ENCODE data around the gene MYADM.

MYADM gene

DNA sequence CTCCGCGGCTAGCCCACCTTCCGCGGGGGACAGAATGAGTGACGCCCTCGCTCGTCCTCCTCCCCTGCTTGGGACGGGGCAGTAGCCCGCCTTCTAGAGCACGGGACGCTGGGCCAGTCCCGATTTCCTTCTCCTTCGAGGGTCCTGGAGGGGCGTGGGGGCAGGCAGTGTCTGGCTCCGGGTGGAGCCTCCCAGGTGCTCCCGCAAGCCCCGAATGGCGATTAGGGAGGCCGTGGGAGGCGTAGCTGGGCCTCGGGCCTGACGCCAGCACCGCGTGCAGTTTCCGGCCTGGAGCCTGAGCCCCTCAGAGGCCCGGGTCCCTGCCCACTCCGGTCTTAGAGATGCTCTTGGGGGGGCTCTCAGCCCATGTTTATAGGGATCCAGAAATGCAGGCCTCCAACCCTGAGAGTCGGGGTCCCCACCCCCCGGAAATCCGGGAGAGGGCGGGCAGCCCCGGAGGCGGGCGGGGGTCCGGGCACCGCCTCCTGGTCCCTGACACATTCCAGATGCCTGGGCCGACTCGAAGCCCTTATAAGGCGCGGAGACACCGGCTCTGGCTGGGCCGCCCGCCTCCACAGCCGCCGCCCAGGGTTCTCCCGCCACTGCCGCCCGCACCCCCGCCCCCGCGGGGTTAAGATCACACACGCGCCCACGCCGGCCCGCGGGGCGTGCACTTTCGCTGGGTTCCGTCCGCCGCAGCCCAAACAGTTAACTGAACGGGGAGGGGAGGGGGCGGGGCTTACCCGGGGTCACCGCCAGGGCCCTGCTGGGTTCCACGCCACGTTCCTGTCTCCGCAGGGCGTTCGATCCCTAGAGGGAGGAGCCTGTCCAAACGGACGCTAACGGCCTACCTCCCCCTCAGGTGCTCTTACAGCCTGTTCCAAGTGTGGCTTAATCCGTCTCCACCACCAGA, 1.5 kb downstream of the MYADM start:
- DNase-seq = peak; percentile 94

DNA sequence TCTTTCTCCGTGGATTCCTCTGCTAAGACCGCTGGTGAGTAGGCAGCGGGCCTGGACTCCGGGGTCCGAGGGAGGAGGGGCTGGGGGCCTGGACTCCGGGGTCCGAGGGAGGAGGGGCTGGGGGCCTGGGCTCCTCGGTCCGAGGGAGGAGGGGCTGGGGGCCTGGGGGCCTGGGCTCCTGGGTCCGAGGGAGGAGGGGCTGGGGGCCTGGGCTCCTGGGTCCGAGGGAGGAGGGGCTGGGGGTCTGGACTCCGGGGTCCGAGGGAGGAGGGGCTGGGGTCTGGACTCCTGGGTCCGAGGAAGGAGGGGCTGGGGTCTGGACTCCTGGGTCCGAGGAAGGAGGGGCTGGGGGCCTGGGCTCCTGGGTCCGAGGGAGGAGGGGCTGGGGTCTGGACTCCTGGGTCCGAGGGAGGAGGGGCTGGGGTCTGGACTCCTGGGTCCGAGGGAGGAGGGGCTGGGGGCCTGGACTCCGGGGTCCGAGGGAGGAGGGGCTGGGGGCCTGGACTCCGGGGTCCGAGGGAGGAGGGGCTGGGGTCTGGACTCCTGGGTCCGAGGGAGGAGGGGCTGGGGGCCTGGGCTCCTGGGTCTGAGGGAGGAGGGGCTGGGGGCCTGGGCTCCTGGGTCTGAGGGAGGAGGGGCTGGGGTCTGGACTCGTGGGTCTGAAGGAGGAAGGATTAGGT, 2.3 kb downstream of the MYADM start:
- peak; percentile 50 for DNase-seq

DNA sequence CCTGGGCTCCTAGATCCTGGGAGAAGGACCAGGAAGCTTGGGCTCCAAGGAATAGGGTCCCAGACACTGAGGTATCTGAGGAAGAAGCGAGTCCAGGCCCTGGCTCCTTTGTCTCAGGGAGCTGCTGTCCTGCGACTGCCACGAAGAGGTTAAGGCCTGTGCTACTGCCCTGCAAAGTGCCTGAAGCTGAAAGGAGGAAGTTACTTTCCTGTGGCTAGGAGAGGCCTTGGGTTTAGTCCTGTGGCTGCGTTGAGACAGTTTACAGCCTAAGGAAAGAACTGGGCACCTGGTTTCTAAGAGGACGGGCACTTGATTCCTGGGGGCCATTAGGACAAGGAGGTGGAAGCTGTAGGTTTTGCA, 2.8 kb downstream of the MYADM start:
- DNase-seq = no peak

DNA sequence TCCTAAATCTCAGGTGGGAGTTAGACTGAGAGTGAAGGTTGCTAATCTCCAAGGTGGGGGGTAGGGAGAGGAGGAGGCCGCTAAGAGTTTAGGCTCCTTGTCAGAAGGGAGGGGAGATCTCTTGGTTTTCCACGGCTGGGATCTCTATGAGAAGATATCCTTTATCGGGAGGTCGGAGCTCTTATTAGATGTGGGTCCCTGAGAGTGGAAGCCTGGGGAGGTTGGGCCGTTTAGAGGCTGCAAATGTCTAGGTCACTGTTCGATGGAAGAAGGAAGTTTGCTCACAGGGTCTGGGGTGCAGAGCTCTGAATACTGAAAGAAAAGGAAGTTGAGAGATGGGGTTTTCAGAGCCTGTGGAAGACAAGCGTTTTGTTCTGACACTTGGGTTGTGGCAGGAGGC, 3.8 kb downstream of the MYADM start:
- DNase-seq = no peak

DNA sequence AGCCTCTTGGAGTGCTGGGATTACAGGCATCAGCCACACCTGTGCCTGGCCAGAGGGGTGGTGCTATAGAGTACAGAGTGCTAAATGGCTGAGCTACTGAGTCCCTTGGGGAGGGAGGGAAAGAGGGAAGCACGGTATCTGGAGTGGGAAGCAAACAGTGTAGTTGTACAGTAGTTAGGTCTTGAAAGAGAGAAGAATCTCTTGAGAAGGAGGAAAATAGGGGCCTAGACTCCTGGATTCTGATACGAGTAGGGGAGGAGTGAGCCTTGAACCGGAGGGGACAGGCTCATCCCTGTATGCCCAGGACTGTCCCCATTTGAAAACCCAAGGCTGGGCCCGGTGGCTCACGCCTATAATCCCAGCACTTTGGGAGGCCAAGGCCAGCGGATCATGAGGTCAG, 5.1 kb downstream of the MYADM start:
- no peak for DNase-seq

DNA sequence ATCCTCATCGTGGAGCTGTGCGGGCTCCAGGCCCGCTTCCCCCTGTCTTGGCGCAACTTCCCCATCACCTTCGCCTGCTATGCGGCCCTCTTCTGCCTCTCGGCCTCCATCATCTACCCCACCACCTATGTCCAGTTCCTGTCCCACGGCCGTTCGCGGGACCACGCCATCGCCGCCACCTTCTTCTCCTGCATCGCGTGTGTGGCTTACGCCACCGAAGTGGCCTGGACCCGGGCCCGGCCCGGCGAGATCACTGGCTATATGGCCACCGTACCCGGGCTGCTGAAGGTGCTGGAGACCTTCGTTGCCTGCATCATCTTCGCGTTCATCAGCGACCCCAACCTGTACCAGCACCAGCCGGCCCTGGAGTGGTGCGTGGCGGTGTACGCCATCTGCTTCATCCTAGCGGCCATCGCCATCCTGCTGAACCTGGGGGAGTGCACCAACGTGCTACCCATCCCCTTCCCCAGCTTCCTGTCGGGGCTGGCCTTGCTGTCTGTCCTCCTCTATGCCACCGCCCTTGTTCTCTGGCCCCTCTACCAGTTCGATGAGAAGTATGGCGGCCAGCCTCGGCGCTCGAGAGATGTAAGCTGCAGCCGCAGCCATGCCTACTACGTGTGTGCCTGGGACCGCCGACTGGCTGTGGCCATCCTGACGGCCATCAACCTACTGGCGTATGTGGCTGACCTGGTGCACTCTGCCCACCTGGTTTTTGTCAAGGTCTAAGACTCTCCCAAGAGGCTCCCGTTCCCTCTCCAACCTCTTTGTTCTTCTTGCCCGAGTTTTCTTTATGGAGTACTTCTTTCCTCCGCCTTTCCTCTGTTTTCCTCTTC, 6.3 kb downstream of the MYADM start:
- no peak for DNase-seq

DNA sequence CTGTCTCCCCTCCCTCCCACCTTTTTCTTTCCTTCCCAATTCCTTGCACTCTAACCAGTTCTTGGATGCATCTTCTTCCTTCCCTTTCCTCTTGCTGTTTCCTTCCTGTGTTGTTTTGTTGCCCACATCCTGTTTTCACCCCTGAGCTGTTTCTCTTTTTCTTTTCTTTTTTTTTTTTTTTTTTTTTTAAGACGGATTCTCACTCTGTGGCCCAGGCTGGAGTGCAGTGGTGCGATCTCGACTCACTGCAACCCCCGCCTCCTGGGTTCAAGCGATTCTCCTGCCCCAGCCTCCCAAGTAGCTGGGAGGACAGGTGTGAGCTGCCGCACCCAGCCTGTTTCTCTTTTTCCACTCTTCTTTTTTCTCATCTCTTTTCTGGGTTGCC, 6.9 kb downstream of the MYADM start:
- no peak for DNase-seq

DNA sequence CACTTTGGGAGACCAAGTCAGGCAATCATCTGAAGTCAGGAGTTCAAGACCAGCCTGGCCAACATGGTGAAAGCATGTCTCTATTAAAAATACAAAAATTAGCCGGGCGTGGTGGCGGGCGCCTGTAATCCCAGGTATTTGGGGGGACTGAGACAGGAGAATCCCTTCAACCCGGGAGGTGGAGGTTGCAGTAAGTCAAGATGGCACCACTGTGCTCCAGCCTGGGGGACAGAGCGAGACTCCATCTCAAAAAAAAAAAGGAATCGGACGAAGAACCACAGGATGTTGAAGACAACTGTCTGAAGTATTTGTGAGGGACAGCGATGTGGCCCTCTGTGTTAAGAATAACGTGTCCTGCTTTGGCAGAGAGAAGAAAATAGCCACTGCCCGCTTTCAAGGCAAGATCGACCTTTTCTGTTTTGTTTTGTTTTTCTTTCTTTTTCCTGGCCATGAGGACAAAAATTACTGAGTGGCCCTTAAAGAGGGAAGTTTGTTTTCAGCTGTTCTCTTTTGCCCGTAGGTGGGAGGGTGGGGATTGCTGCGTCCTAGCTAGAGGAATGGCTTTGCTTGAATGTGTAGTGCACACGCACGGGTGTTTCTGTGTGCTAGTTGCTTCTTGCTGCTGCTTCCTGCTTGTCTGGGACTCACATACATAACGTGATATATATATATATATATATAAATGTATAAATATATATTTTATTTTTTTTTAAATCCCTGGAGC, 8.1 kb downstream of the MYADM start:
- DNase-seq = no peak

DNA sequence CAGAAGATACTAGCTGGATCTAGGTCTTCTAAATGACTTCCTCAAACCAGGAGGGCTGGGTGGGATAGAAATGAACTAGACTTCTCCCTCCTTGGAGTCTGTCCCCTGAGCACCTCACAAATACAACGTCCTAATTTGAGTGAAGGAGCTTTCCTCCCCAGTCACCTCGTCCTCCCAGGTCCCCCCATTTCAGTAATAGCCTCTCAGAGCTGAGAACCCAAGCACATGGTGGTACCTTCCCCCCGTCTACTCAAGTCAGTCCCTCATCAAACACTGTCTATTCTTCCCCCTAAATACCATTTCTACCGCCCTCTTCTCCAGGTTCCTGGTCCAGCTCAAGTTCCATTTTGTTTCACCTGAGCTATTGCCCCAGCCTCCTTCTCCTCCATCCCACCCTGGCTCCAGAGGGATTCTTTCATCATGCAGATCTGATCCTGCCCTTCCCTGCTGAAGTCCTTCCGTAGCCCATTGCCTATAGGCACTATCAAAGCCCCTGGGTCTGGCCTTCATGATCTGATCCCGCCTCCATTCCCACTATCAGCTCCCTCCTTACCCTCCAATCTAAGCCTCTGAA, 9.1 kb downstream of the MYADM start:
- DNase-seq = no peak

DNA sequence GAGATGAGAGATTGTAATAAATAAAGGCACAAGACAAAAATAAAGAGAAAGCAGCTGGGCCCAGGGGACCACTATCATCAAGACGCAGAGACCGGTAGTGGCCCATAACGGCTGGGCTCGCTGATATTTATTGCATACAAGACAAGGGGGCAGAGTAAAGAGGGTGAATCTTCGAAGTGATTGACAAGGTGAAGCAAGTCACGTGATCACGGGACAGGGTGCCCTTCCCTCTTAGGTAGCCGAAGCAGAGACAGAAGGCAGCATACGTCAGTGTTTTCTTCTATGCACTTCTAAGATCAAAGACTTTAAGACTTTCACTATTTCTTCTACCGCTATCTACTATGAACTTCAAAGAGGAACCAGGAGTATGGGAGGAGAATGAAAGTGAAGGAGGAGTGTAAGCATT, 9.7 kb downstream of the MYADM start:
- no peak for DNase-seq

DNA sequence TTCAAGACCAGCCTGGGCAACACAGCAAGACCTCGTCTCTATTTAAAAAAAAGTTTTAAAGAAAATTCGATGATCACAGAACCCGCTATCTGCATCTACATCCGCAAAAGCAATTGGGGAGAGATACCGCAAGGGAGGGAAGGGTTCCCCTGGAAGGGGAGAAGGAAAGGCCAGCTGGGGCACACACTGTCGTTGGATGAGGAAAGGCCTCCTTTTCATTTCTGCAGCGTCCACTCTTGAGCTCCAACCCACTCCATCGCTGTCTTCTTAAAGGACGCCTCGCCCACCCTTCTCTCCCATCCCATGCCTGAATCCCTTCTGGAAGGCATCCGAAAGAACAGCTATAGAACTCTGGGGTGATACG, 11.1 kb downstream of the MYADM start:
- no peak for DNase-seq

DNA sequence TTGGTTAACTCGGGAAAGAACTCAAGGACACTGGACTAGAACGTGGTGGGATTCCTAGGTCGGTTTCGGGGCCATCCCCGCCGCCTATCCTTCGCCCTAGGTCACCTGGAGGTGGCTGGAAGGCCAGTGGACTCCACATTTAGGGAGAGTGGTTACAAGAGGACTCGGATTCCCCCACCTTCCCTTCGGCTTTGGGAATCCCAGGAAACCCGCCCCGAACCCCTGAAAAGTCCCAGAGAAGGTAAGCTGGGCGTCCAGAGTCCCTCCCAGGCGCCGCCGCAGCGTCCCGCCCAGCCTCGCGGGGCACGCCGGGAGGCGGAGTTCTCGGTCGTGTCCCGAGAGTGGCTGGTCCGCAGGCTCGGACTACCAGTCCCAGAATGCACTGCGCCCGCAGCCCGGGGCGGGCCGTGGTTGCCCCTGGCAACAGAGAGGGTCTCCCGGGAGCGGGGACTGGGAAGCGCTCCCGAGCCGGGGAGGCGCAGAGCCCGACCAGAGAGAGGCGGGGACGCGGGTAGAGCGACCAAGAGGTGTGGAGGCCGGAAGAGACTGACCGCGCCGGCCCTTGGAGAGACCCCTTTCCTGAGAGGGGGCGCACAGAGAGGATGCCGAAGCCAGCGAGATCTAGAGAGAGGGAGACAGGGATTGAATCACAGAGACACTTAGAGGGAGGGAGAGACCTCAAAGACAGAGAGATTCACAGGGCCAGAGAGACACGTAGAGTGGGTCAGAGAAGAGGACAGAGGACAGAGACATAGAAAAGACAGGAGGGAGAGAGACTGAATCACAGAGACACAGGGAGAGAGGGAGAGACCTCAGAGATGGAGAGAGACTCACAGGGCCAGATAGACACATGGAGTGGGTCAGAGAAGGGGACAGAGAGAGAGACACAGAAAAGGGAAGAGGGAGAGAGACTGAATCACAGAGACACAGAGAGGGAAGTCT, 11.7 kb downstream of the MYADM start:
- peak; percentile 97 for DNase-seq

DNA sequence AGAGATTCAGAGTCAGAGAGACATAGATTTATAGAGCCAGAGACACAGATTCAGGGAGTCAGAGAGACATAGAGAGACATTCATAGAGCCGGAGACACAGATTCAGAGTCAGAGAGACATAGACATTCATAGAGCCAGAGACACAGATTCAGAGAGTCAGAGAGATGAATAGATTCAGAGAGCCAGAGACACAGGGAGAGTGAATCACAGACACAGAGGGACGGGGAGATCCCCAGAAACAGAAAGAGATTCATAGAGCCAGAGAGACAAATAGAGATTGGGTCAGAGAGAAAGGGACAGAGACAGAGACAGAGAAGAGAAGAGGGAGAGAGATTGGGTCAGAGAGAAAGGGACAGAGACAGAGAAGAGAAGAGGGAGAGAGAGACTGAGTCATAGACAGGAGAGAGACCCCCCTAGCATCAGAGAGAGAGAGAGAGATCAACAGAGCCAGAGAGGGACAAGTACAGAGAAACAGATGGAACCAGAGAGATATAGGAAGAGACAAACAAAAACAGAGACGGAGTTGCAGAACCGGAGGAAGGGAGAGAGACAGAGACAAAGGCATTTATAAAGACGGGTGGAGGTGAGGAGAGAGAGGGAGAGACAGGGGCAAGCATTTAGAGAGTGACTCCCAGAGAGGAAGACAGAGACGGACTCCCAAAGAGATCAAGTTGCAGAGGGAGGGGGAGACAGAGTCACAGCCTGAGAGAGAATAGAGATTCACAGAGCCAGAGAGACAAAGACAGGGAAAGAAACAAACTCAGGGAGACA, 13.2 kb downstream of the MYADM start:
- DNase-seq = no peak

DNA sequence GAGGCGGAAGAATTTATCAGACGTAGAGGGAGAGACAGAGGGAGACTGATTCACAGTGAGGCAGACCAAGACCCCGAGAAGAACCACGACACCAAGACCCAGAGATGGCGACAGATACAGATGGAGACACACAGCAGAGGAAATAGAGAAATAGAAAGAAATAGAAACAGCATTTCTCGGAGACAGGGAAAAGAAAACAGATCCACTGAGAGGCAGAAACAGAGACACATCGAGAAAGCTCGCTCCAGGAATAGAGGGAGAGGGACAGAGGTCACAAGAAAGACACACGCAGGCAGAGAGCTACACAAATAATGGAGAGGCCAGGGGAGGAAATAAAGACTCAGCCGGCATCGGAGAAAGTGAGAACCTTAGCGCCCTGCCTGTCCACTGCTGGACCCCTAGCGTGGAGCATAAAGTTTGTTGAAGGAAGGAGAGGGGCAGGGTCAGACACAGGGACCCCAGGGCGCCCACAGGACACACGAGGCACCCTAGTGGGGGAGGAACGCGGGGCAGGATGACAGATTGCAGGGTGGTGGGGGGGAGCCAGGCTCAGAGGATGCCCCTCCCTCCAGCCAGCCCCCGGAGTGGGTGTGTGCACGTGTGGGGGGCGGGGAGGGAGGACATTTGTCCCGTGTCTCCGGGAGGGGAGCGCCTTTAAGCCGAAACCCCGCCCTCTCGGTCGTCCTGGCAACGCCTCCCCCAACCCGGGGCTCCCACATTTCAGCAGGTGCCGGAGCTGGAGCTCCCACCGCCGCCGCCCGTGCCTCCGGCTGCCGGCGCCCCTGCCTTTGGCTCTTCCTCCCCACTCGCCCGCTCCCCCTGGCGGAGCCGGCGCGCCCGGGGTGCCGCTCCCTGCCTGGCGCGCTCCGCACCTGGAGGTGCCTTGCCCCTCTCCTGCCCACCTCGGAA, 14.1 kb downstream of the MYADM start, which contains the start of gene PRKCG:
Gene PRKCG (plus strand): TSS at position 716 of the 909 bp plus-strand sequence. CDS start 298 bp downstream, outside the sequence.
- peak; percentile 65 for DNase-seq

DNA sequence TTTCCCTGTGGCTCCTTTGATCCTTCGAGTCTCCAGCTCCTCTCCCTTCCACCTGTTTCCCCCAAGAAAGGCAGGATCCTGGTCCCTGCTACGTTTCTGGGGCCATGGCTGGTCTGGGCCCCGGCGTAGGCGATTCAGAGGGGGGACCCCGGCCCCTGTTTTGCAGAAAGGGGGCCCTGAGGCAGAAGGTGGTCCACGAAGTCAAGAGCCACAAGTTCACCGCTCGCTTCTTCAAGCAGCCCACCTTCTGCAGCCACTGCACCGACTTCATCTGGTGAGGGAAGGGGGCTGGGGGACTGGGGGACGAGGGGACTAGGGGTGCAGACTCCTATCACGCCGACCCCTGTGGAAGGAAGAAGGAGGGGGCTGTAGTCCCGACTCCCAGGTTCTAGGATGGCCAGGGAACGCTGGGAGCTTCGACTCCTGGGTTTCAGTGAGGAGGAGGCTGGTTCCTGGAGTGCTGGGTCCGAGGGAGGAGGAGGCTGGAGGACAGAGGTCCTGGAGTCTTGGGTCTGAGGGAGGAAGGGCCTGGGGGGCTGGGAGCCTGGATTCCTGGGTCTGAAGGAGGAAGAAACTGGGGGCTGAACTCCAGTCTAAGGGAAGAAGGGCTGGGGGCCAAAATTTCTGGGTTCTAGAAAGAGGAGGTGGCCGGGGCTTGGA, 14.8 kb downstream of the MYADM start:
- no peak for DNase-seq

DNA sequence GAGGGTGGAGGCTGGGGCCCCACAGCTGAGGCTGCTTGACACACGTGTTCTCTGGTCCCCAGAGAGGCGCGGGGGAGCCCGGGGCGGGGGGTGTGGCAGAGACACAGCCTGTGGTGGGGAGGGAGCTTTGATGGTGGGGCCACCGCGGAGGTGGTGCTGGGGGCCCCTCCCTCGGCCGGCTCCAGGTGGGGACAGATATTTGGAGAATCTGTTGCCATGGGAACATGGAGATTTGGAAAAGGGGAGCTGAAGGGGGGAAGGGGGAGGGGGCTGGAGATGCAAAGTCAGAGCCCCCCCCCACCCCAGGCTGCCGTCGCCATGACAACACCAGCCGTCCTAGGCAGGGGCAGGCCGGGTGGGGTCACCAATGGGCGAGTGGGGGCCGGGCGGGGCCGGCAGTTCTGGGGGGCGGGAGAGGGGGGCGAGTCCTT, 15.6 kb downstream of the MYADM start:
- no peak for DNase-seq

DNA sequence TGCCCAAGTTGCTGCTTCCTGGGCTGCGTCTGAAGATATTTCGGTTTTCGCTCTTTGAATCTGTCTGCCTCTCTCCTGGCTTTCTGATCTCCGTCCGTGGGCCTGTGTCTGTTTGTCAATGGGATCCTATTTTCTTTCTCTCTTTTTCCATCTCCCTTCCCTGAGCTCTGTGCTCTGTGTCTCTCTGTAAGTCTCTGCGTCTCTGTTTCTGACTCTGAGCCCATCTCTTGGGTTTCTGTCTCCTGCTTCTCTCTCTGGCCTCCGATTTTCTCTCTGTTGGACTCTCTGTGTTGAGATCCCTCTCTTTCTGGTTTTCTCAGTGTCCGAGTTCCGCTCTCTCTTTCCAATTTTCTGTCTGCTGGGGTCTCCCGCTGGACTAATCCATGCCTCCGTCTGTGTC, 16.1 kb downstream of the MYADM start:
- no peak for DNase-seq

DNA sequence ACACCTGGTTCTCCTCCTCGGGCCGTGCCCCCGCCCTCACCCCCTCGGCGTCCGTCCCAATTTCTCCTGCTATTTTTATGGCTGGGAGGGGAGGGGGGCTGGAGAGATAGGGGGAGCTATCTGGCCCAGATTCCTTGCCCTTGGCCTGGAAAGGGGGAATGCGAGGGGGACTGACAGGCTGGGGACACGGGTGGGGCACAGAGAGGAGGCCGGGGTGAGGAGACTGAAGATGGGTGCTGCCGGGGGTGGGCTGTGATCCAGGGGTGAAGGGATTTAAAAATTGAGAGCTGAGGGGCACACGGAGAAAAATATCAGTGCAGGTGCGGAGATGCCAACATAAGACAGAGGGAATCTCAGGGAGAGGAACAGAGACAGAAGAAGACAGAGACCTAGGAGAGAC, 16.6 kb downstream of the MYADM start:
- no peak for DNase-seq

DNA sequence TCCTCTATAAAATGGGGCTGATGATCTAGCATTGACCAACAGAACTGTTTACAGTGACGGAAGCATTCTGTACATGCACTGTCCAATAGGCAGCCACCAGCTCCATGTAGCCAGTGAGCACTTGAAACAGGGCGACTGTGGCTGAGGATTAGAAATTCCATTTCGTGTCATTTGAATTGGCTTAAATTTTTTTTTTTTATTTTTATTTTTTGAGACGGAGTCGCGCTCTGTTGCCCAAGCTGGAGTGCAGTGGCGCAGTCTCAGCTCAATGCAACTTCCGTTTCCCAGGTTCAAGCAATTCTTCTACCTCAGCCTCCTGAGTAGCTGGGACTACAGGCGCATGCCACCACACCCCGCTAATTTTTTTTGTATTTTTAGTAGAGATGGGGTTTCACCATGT, 17.4 kb downstream of the MYADM start:
- no peak for DNase-seq
